Nucleus accumbens (tissue), 56 donors: ENCODE results near the gene VAV2.

Experiments used
- DNase-seq, 56 donors: peaks; one replicate each; lab custom pipeline; 2025; lab: John Stamatoyannopoulos, UW

The VAV2 gene

GRCh38 chr9:133981958-133982681, 10.0 kb downstream of the VAV2 start:
- no peak for DNase-seq

- no peak for DNase-seq
These were observed 10.6 kb downstream of the VAV2 start for GRCh38 chr9:133981589-133981957.

- no peak for DNase-seq
These were observed 11.1 kb downstream of the VAV2 start for GRCh38 chr9:133980864-133981588.

- no peak for DNase-seq
These were observed 11.9 kb downstream of the VAV2 start for GRCh38 chr9:133979921-133980863.

GRCh38 chr9:133979273-133979920, 12.7 kb downstream of the VAV2 start:
- no peak for DNase-seq

GRCh38 chr9:133978899-133979272, 13.2 kb downstream of the VAV2 start:
- no peak for DNase-seq

GRCh38 chr9:133978226-133978898, 13.8 kb downstream of the VAV2 start:
- no peak for DNase-seq

- DNase-seq, result no peak
These were observed 14.5 kb downstream of the VAV2 start for GRCh38 chr9:133977421-133978201.

- no peak for DNase-seq
These were observed 15.2 kb downstream of the VAV2 start for GRCh38 chr9:133976887-133977286.

GRCh38 chr9:133976191-133976861, 15.8 kb downstream of the VAV2 start:
- no peak for DNase-seq

- no peak for DNase-seq
These were observed 16.6 kb downstream of the VAV2 start for GRCh38 chr9:133975511-133975910.

GRCh38 chr9:133974631-133975341, 17.3 kb downstream of the VAV2 start:
- no peak for DNase-seq

- DNase-seq, result no peak
These were observed 18.1 kb downstream of the VAV2 start for GRCh38 chr9:133973791-133974630.

- peak in 1 of 56 donors; percentile 31 for DNase-seq
These were observed 18.9 kb downstream of the VAV2 start for GRCh38 chr9:133973111-133973790.

- peak in 1 of 56 donors; percentile 22 for DNase-seq
These were observed 19.9 kb downstream of the VAV2 start for GRCh38 chr9:133971981-133972941.
